Hematopoietic multipotent progenitor cell treated with erythropoietin and hydrocortisone succinate and interleukin-3 and kit ligand, for 17 days (in vitro differentiated cells): ENCODE results near the gene STK32A.

Experiments
- DNase-seq: peaks from one replicate; pipeline ENCODE4 v3.0.0-alpha.2; 2015; ENCODE audit warnings: low spot score

The STK32A gene

GRCh38 chr5:147259837-147260236 lies 25.0 kb downstream of the STK32A start:
- DNase-seq, result no peak

- no peak for DNase-seq
Observed at GRCh38 chr5:147267082-147267832, 32.4 kb downstream of the STK32A start.

- DNase-seq, result no peak
Observed at GRCh38 chr5:147276497-147276896, 41.7 kb downstream of the STK32A start.

- DNase-seq, result no peak
Observed at GRCh38 chr5:147286296-147286695, 51.5 kb downstream of the STK32A start.

- no peak for DNase-seq
Observed at GRCh38 chr5:147287110-147287509, 52.3 kb downstream of the STK32A start.

GRCh38 chr5:147290261-147290660 lies 55.4 kb downstream of the STK32A start:
- no peak for DNase-seq

GRCh38 chr5:147303251-147303650 lies 68.4 kb downstream of the STK32A start:
- DNase-seq, result no peak

GRCh38 chr5:147303976-147304375 lies 69.2 kb downstream of the STK32A start:
- no peak for DNase-seq

- DNase-seq, result no peak
Observed at GRCh38 chr5:147305147-147305546, 70.3 kb downstream of the STK32A start.

- no peak for DNase-seq
Observed at GRCh38 chr5:147306351-147306750, 71.5 kb downstream of the STK32A start.

GRCh38 chr5:147307170-147307569 lies 72.3 kb downstream of the STK32A start:
- DNase-seq, result no peak

- no peak for DNase-seq
Observed at GRCh38 chr5:147309621-147310020, 74.8 kb downstream of the STK32A start.

- no peak for DNase-seq
Observed at GRCh38 chr5:147310059-147310704, 75.4 kb downstream of the STK32A start.

GRCh38 chr5:147317978-147318684 lies 83.3 kb downstream of the STK32A start:
- no peak for DNase-seq

- no peak for DNase-seq
Observed at GRCh38 chr5:147321569-147321968, 86.7 kb downstream of the STK32A start.

GRCh38 chr5:147327421-147327820 lies 92.6 kb downstream of the STK32A start:
- DNase-seq, result no peak

GRCh38 chr5:147327905-147328304 lies 93.1 kb downstream of the STK32A start:
- DNase-seq, result no peak

- no peak for DNase-seq
Observed at GRCh38 chr5:147332658-147333057, 97.8 kb downstream of the STK32A start.

GRCh38 chr5:147336876-147337275 lies 102.0 kb downstream of the STK32A start:
- DNase-seq, result no peak

- DNase-seq, result no peak
Observed at GRCh38 chr5:147339313-147339712, 104.5 kb downstream of the STK32A start.

GRCh38 chr5:147340941-147341340 lies 106.1 kb downstream of the STK32A start:
- no peak for DNase-seq

- DNase-seq, result no peak
Observed at GRCh38 chr5:147341345-147341744, 106.5 kb downstream of the STK32A start.

- DNase-seq, result no peak
Observed at GRCh38 chr5:147344861-147345260, 110.0 kb downstream of the STK32A start.
